ENCODE measurements around the gene SLC8A2.

Gene SLC8A2

DNA sequence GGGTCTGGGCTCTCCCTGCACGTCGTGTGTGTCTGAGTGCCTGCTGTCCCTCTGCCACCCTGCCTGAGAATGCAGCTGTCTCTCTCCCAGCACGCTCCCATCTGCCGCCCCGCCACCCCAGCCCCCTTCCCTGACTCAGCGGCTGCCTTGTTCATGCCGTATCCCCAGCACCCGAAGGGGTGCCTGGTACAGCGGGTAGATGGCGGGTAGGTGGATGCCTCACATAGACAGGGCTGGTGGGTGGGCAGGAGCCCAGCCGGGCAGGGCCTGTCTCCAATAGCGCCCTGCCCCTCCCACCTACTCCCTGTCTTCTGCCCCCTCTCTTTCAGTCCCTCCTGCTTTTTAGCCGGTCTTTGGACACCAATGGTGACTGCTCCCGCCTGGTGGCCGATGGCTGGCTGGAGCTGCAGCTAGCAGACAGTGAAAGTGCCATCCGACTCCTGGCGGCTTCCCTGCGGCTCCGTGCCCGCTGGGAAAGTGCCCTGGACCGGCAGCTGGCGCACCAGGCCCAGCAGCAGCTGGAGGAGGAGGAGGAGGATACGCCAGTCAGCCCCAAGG, 92.2 kb downstream of the SLC8A2 start:
- Histone ChIP-seq H4K20me1 (ENCODE audit: control insufficient read depth, insufficient read depth, low read depth, low read length) (no peaks in the 10 kb centered on the region), H3K4me1 (ENCODE audit: control insufficient read depth, low read length) (peaks cover 53% of the 10 kb centered on the region), H3K36me3 (ENCODE audit: control insufficient read depth, low read length) (peaks cover 66% of the 10 kb centered on the region)

DNA sequence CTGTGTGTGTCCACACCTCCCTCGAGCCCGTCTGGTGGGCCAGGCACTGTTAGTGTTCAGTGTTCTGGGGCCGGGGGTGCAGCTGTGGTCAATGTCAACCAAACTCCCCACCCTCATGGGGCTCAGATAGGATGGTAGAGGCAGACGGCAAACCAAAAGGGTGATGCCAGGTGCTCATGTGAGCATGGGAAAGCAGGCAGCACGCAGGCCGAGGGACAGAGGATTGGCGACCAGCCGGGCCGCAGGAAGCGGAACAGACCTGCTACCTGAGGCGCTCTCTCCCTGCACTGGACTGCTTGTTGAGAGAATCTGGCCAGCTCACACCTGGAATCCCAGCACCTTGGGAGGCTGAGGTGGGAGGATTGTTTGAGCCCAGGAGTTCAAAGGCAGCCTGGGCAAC, 93.4 kb downstream of the SLC8A2 start:
- H4K20me1 ChIP-seq (ENCODE audit: control insufficient read depth, insufficient read depth, low read depth, low read length) = no peaks in the 10 kb centered on the region
- peaks cover 77% of the 10 kb centered on the region for H3K36me3 ChIP-seq (ENCODE audit: control insufficient read depth, low read length)
- peaks cover 42% of the 10 kb centered on the region for H3K4me1 ChIP-seq (ENCODE audit: control insufficient read depth, low read length)

More for the DNA sequence above, 92.2 kb downstream of the SLC8A2 start:
- Histone ChIP-seq H3F3A (ENCODE audit: control insufficient read depth, insufficient read depth) (peaks cover 20% of the 10 kb centered on the region), H3K27ac (ENCODE audit: low read depth, low read length) (peak overlapping the region; percentile 91), H3K4me2 (ENCODE audit: low read length) (peak overlapping the region; percentile 71), H3K9me3 (ENCODE audit: control insufficient read depth, insufficient read depth, low read length) (no peaks in the 10 kb centered on the region), H3K27me3 (ENCODE audit: control insufficient read depth, low read length) (no peaks in the 10 kb centered on the region), H3K4me3 (ENCODE audit: low read length) (no peak overlapping the region), H3K79me2 (ENCODE audit: control insufficient read depth, low read length) (no peaks in the 10 kb centered on the region), H3K9me2 (replicated peaks; ENCODE audit: control insufficient read depth, low read length) (no peaks in the 10 kb centered on the region)
- TF ChIP-seq, protein P1, sequence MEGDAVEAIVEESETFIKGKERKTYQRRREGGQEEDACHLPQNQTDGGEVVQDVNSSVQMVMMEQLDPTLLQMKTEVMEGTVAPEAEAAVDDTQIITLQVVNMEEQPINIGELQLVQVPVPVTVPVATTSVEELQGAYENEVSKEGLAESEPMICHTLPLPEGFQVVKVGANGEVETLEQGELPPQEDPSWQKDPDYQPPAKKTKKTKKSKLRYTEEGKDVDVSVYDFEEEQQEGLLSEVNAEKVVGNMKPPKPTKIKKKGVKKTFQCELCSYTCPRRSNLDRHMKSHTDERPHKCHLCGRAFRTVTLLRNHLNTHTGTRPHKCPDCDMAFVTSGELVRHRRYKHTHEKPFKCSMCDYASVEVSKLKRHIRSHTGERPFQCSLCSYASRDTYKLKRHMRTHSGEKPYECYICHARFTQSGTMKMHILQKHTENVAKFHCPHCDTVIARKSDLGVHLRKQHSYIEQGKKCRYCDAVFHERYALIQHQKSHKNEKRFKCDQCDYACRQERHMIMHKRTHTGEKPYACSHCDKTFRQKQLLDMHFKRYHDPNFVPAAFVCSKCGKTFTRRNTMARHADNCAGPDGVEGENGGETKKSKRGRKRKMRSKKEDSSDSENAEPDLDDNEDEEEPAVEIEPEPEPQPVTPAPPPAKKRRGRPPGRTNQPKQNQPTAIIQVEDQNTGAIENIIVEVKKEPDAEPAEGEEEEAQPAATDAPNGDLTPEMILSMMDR (IDR thresholded peaks at IDR 0.05; ENCODE audit: low read depth, low read length, poor library complexity, severe bottlenecking) = no peak
- TF ChIP-seq EZH2phosphoT487 (IDR thresholded peaks at IDR 0.05; ENCODE audit: borderline replicate concordance, low read length) = no peak

More for the DNA sequence above, 93.4 kb downstream of the SLC8A2 start:
- Histone ChIP-seq H3K27ac (ENCODE audit: low read depth, low read length) (no peak overlapping the region), H3K27me3 (ENCODE audit: control insufficient read depth, low read length) (no peaks in the 10 kb centered on the region), H3K9me3 (ENCODE audit: control insufficient read depth, insufficient read depth, low read length) (no peaks in the 10 kb centered on the region), H3K9me2 (replicated peaks; ENCODE audit: control insufficient read depth, low read length) (no peaks in the 10 kb centered on the region), H3K4me2 (ENCODE audit: low read length) (no peak overlapping the region), H3K79me2 (ENCODE audit: control insufficient read depth, low read length) (no peaks in the 10 kb centered on the region), H3F3A (ENCODE audit: control insufficient read depth, insufficient read depth) (peaks cover 15% of the 10 kb centered on the region), H3K4me3 (ENCODE audit: low read length) (no peak overlapping the region)
- no peak for TF ChIP-seq EZH2phosphoT487 (IDR thresholded peaks at IDR 0.05; ENCODE audit: borderline replicate concordance, low read length)
- TF ChIP-seq, protein P1 (IDR thresholded peaks at IDR 0.05; ENCODE audit: low read depth, low read length, poor library complexity, severe bottlenecking) = no peak
